GM12873 (cell line): Measurements from ENCODE around the gene CCDC117.

ENCODE experiments used
- TF ChIP-seq, protein P1 (sequence below): IDR thresholded peaks from 2 replicates; pipeline ENCODE4 v1.5.1; 2012; ENCODE audit warnings: low read depth, mild to moderate bottlenecking, moderate library complexity, low read length, control low read depth; ENCODE audit not compliant: insufficient read depth; ENCODE audit errors: missing control alignments

The CCDC117 gene

DNA sequence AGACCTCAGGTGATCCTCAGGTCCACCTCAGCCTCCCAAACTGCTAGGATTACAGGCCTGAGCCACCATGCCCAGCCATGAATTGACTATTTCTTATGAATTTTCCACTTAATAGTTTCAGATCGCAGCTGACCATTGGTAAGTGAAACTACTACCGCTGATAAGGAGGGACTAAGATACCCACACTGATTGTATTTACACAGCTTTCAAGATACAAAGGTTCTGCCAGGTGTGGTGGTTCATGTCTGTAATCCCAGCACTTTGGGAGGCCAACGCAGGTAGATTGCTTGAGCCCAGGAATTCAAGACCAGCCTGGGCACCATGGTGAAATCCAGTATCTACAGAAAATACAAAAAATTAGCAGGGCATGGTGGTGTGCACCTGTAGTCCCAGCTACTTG, 34.8 kb upstream of the CCDC117 start:
- TF ChIP-seq, protein P1, sequence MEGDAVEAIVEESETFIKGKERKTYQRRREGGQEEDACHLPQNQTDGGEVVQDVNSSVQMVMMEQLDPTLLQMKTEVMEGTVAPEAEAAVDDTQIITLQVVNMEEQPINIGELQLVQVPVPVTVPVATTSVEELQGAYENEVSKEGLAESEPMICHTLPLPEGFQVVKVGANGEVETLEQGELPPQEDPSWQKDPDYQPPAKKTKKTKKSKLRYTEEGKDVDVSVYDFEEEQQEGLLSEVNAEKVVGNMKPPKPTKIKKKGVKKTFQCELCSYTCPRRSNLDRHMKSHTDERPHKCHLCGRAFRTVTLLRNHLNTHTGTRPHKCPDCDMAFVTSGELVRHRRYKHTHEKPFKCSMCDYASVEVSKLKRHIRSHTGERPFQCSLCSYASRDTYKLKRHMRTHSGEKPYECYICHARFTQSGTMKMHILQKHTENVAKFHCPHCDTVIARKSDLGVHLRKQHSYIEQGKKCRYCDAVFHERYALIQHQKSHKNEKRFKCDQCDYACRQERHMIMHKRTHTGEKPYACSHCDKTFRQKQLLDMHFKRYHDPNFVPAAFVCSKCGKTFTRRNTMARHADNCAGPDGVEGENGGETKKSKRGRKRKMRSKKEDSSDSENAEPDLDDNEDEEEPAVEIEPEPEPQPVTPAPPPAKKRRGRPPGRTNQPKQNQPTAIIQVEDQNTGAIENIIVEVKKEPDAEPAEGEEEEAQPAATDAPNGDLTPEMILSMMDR: no peak

DNA sequence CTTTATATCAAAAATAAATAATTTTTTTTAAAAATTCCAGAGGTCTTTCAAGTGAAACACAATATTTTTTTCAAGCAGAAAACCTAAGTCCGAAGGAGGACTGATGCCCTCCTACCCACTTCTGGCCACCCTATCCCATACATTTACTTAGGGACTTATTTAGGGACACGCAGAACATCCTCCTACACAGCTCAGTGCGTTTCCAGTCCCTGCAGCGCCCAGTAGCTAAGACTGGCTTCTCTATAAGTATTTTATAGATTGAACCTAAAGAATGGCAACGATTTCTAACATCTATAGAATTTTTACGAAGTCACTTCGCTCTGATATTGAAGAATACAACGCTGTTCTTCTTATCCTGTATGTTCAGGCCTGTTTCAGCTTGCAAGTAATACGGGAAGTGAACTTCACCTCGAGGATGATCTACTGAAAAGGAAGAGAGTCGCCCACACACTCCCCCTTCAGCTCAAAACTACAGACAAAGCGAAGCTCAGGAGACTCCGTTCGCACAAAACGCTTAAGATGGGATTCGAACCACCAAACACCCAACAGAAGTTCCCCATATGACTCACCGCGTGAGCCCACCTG, 31.2 kb upstream of the CCDC117 start:
- TF ChIP-seq, protein P1: no peak

DNA sequence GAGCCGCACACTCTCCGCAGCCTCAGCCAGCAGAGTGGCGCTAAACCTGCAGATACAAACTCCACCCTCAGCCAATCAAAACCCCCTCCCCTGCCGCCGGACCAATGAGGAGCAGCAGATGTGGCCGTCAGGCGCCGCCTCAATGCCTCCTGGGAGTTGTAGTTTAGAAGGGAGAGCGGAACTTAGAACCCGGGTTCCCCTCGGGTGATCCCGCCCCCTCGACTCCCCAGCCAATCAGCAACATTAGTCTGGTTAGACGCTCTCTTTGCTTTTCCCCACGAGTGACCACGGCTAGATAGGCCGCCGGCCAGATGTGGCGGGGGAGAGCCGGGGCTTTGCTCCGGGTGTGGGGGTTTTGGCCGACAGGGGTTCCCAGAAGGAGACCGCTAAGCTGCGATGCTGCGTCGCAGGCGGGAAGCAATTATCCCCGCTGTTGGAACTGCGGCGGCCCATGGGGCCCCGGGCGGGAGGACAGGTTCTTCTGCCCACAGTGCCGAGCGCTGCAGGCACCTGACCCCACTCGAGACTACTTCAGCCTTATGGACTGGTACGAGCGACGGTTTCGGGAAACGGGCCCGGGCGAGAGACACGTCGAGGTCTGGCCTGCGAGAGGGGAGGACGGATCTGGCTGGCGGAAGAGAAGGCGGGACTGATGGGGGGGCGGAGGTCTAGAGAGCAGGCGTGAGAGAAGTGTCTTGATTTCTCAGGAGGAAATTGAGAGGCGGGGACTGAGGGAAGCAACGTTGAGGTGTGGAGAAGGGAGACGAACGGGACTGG, 30.5 kb upstream of the CCDC117 start, which contains the start of the genes CHEK2 and HSCB:
CHEK2 (minus strand) TSS at position 36 of the 777 bp plus-strand sequence. CDS start 7,099 bp downstream, outside the sequence.
HSCB (plus strand) TSS at position 255 of the 777 bp plus-strand sequence; CDS start at position 312, 57 bp downstream.
- TF ChIP-seq, protein P1: no peak

DNA sequence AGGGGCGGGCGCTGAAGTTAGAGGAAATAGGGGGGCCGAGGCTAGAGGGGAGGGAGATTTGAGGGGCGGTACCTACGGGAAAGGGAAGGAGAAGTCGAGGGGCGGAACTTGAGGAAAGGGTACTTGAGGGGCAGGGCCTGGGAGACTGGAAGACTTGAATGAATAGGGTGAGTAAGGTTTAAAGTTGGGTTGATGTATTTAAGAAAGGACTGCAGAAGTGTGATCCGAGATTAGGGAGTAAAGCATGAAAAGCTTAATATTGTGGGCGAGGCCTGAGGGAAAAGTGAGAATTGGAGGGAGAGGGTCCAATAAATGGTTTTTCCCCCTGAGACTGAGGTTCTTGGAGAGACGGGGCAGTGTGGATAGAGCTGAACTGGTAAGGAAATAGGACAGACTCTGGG, 29.9 kb upstream of the CCDC117 start:
- TF ChIP-seq, protein P1: no peak

DNA sequence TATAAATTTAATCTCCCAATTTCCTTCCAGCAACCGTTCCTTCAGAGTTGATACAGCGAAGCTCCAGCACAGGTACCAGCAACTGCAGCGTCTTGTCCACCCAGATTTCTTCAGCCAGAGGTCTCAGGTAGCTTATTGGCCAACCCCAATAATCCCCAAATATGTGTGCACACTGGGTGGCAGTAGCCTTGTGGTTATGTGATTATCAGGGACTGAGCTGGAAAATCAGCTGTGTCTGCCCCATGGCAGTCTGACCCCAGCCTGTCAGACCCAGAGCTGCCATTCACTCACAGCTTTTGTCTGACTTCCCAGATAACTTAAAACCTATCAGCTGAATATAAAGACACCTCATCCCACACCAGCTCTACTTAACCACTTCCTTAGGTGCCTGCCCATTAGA, 28.6 kb upstream of the CCDC117 start:
- TF ChIP-seq, protein P1: no peak

DNA sequence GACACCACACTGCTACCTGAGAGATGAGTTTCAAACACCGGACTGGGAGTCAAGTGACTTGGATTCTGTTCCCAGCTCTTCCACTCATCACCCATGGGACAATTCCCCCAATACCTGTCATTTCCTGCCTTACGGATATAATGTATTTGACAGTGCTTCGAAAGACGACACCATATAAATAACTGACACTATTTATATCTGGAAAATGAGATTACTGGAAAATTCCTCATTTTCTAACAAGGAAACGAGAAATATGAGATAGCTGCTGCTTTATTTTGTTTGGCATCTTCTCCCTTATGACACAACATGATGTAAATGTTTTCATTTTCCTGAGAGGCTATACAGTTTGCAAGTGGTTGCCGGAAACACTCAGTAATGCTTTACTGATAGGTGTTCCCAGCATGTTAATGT, 22.0 kb upstream of the CCDC117 start:
- TF ChIP-seq, protein P1: no peak

DNA sequence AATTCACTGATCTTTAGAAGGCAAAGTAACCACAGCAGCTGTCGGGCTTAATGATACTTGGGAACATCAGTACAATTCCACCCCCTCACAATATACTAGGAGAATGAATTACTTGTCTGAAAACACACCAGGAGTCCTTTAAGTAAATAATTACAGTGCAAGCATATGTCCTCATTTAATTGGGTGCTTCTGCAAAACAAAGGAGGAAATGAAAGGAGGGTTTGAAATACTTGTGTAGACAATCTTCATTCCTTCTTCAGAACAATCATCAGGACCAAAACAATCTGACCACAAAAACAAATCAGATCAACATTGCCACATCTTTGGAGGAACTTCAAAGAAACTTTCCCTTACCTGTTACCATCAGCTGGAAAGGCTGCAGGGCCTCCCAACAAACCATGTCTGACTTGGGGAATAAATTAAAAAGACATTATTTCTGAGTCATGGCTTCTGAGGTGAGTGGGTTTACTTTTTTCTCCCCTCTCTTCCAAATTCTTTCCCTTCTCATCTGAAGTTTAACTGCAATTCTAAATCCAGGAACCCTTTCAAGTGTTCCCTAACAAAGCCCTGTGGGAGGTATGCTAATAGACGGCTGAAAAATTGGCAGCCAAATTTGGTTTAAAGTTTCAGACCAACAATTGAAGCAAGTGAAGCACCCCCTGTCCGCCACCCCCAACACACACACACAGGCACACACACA, 12.5 kb upstream of the CCDC117 start:
- TF ChIP-seq, protein P1: no peak
